GM18870 (cell line): ENCODE measurements around the gene TRAPPC3.

Source experiments
- ATAC-seq: cut with Tn5 transposase; IDR thresholded peaks from one replicate; pipeline ENCODE4 v1.9.1; 2021; ENCODE audit warnings: moderate library complexity; ENCODE audit not compliant: unreplicated experiment

TRAPPC3 gene

DNA sequence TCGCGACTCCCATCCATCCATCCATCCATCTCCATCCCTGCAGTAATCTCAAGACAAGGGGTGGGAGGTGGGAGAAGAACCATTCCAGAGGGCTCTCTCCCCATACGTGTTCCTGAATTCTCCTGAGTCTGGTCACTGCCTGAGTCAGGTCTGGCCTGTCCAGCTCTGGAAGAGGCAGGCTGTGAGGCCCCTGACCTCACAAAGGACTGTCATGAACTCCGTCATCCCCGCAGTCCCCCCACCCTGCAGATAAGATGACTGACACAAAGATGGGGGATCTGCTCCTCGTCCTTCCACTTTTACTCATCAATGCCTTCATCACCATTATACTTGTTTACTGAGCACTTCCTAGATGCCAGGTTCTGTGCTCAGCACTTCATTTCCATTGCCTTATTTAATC, 5.0 kb upstream of the TRAPPC3 start:
- no peak for ATAC-seq

GRCh38 chr1:36153476-36153875, 4.2 kb upstream of the TRAPPC3 start:
- ATAC-seq: no peak

- no peak for ATAC-seq
Observed at GRCh38 chr1:36151845-36152203, 2.5 kb upstream of the TRAPPC3 start.

DNA sequence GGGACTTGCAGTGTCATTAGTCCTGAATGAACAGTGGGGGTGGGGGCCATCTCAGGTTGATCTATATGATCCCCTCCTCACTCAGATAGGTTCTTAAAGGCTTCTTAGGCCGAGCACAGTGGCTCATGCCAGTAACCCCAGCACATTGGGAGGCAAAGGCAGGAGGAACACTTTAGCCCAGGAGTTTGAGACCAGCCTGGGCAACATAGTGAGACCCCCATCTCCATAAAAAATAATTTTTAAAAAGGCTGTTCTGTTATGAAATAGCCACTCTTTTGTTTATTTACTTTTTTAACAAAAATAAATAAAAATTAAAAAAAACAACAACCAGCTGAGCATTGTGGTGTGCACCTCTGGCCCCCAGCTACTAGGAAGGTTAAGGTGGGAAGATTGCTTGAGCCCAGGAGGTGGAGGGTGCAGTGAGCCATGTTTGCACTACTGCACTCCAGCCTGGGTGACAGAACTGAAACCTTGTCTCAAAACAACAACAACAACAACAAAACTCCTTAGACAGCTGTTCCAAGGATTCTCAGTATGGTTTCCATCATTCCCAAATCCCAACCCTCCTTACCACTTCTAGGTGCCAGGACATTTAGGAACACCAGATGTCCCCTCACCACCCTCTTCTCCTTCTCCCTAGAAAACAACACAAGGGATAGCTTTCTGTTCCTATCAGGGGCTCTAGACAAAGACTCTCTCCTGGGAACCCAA, 2.0 kb upstream of the TRAPPC3 start:
- no peak for ATAC-seq

DNA sequence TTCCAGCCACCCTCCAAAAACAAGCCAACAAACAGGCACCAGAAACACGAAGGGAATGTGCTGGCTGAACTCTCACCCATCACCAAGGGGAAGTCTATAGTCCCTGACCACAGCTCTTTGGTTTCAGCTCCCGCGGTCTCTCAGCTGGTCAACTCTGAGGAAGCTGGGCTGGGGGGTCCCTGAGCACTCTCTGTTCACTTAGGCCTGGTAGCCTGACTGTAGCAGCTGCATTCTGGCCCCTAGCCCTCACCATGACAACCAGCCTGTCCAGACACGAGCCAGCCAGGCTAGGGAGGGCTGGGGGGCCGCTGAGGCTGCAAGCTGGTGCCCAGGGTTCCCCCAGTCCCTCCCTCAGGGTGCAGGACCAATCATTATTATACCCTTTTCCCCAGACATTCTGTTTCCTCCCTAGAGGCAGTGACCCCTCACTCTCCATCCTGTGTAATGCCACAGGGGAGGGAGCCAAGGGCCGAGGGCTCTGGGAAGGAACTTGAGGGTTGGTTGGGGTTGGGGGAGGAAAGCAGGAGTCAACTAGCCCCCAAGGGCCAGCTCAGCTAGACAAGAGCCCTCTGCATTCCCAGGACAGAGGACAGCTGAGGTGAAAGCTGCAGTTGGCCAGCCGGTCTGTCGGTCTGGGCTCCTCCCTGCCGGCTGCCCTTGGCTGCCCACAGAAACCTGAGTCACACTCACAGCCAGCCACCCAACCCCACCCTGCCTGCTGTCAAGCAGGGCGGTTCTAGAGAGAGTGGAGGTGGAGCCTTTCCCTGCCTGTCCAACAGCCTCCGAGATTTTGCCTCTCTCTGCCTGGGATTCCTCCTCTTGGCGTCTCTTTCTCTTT, 1.2 kb upstream of the TRAPPC3 start:
- ATAC-seq: peak; percentile 27

DNA sequence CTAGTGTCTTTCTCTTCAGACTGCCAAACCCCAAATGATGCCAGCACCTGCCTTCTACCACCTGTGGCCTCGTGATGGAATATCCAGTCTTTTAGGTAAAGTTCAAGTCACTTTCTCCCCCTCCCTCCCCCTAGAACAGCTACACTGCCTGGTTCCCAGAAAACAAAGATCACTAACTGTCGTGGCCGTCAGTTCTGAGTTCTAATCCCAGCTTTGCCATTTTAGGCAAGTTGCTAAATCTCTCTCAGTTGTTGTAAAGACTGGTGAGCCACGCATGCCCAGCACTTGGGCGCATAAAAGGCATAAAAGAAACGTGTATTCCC, 648 bp upstream of the TRAPPC3 start:
- ATAC-seq: no peak

DNA sequence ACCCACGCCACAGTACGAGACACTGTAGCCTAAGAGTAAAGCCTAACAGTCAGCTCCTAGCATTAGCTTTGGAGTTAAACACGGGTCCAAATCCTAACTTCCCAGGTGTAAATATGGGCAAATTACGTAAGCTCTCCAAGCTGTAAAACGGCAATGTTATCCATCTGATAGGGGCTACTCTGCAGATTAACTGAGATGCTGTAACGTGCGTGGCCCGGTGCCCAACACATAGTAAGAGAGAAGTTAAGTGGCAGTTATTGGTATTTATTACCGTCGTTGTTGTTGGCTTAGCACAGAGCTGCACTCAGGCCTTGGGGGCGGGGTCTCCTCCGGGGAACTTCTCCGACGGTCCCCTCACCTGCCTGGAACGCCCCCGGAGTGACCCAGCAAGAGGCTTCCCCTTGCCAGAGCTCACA, 457 bp downstream of the TRAPPC3 start:
- no peak for ATAC-seq

GRCh38 chr1:36144413-36144812, 4.9 kb downstream of the TRAPPC3 start:
- no peak for ATAC-seq

- no peak for ATAC-seq
Observed at GRCh38 chr1:36143424-36143823, 5.9 kb downstream of the TRAPPC3 start.

- ATAC-seq: no peak
Observed at GRCh38 chr1:36142121-36142520, 7.2 kb downstream of the TRAPPC3 start.

GRCh38 chr1:36139521-36139920, 9.8 kb downstream of the TRAPPC3 start:
- no peak for ATAC-seq

GRCh38 chr1:36137776-36138175, 11.5 kb downstream of the TRAPPC3 start:
- no peak for ATAC-seq

DNA sequence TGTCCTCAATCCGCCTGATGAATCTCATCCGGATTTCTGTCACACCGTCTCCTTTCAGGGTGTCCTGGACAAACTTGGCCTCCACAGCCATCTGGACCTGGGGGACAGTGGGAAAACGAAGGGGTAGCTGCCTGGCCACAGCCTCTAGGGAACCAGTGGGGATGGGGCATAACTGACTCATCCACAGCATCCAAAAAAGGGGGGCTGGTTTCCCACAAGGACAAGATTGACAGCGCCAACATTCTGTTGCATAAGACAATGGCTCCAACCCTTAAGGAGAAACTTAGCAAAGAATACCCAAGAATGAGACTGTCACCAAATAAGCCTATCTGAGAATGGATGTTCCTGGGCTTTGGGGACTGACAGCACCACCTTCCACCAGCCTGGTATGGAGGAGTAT, 12.1 kb downstream of the TRAPPC3 start:
- no peak for ATAC-seq

DNA sequence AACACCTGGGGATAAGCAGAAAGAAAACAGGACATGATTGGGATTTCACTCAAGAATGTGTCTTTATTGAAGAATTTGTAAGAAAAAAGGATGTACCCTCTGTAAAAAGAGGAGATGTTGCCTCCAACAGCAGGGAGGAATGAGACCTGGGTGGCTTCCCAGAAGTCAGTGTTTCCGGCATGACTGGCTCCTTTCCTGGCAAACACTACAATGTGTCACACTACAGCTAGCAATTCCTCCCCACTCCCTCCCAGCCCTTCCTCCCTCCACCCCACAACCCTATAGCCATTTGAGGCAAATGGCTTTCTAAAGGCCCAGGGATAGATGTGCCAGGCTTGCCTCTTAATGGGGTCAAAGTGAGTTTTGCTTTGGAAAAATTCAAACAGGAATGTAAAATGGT, 12.8 kb downstream of the TRAPPC3 start:
- no peak for ATAC-seq

DNA sequence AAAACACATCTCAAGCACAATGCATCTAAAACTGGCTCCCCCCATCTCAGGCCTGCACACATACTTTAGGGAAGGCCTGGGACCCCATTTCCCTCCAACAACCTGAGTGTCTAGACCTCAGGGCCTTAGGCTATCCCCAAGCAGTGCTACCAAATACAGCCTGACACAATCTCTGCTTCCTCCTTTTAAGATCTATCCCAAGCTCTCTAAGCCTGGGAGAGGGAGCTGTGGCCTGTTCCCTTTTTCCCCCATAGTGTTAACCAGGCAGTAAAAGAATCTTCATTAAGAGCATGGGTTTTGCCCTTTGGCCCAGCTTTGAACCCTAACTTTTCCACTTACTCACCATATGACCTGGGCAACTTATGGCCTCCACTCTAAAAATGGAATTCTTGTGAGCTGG, 13.5 kb downstream of the TRAPPC3 start:
- ATAC-seq: no peak

GRCh38 chr1:36135330-36135667, 14.0 kb downstream of the TRAPPC3 start:
- ATAC-seq: no peak

DNA sequence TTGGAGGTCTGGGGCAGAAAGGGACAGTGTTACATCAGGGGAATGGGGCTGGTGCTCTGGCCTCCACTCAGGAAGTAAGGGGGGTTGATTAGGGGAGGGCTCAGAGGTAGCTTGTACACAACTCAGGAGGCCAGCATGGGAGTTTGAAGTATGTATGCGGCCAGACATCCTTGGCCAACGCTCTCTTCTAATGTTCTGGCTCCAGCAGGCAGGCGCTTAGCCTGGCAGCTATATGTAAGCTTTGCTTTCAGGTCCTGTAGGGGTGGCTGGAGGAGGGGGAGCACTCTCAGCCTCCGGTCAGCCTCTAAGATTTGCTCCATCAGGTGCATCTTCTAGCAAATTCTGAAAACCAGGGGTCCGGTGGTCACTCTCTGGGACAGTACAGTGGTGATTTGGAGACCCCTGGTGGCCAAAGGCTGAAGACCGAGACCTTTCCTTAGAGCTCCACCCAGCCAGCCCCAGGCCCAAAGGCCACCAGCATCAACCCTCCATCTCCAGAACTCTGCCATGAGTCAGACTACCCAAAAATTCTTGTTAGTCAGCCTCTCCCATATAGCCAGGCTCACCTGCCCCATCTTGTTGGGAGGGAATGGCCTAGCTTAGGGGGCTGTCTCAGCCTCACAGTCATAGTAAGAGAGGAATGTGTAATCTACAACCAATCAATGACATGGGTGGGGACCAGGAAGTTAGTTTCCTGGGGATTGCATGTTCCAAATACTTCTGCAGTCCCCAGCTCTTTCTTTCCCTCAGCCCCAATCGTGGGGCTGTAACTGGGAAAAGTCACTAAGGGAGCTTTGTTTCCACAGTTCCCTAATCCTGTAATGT, 14.6 kb downstream of the TRAPPC3 start:
- no peak for ATAC-seq

GRCh38 chr1:36134031-36134430, 15.3 kb downstream of the TRAPPC3 start:
- ATAC-seq: no peak

DNA sequence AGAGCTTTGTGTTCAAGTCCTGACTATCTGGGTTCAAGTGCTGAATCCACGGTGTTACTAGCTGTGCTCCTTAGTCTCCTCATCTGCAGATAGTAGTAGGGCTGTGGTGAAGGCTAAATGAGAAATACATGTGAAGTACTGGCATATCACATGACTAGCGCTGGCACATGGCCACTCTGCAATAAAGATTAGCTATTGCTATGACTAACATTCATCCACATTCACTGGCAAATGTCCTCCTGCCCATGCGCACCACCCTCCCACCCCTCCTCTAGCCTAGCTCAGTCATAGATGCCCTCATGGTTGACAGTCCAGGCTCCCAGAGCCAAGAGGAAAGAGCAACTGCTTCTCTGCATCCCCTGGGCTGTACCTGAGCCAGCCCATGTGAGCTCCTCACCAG, 15.8 kb downstream of the TRAPPC3 start:
- no peak for ATAC-seq

DNA sequence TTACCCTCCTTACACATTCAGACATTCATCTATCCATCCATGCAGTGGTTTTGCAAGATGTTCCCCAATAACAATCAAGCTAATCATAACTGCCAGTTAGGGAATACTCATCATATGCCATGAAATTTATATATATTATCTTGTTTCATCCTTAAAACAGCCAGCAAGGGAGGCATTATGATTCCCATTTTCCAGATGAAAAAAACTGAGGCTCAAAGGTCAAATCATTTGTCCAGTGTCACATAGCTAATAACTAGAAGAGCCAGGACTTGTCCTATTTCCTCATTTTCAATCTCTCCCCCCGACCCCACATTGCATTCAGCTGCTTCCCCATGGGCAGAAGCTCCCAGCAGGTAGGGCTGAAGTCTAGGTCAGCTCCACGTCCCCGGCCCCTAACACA, 17.3 kb downstream of the TRAPPC3 start:
- no peak for ATAC-seq

DNA sequence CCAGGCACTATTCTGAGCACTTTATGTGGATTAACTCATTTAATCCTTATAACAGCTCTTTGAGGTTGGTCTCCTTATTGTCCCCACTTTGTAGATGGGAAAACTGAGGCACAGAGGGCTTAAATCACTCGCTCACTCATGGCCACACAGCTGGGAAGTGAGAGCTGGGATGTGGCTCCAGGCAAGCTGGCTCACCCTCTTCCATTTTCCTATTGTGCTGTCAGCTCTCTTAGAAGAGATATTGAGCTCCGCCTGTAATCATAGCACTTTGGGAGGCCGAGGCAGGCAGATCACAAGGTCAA, 20.4 kb downstream of the TRAPPC3 start:
- no peak for ATAC-seq
